Neuron (in vitro differentiated cells): Measurements from ENCODE around the gene LRP1B.

ENCODE experiments used
- H2AFZ ChIP-seq: one replicate; pipeline ENCODE4 v1.6.1; 2013; ENCODE audit warnings: low read depth, mild to moderate bottlenecking, inconsistent platforms, low read length, moderate library complexity
- H3K27me3 ChIP-seq: one replicate; pipeline ENCODE4 v1.6.1; 2013; ENCODE audit warnings: low read length; ENCODE audit not compliant: insufficient read depth
- H3K36me3 ChIP-seq: one replicate; pipeline ENCODE4 v1.6.1; 2013; ENCODE audit warnings: low read length; ENCODE audit not compliant: insufficient read depth
- H3K4me1 ChIP-seq: one replicate; pipeline ENCODE4 v1.6.1; 2013; ENCODE audit warnings: low read length; ENCODE audit not compliant: insufficient read depth
- H3K4me3 ChIP-seq: 2 replicates; pipeline ENCODE4 v1.5.1; 2013; ENCODE audit warnings: mild to moderate bottlenecking, low read length, moderate library complexity
- H3K9me3 ChIP-seq: one replicate; pipeline ENCODE4 v1.6.1; 2013; ENCODE audit warnings: low read length

Gene LRP1B

DNA sequence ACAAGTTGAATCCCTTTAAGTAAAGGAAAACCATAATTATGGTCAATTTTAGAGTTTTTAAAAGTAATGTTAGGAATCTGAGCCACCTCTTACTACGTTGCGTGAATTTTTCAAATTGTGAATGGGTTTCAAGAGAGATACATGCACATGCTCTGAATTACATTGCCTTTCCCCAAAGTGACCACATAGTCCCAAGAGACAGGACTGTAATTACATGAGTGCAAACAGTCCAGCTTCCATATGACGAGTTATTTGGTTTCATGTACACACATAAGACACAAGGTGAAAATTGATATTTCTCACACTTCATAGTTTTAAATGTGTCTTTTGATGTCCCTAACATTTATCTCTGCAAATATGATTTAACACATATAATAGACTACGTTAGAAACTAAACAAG lies 850.8 kb downstream of the LRP1B start:
- Histone ChIP-seq H3K9me3 (no peaks in the 10 kb centered on the region), H2AFZ (no peak overlapping the region), H3K4me1 (no peaks in the 10 kb centered on the region), H3K4me3 (no peak overlapping the region), H3K36me3 (no peaks in the 10 kb centered on the region), H3K27me3 (no peaks in the 10 kb centered on the region)

DNA sequence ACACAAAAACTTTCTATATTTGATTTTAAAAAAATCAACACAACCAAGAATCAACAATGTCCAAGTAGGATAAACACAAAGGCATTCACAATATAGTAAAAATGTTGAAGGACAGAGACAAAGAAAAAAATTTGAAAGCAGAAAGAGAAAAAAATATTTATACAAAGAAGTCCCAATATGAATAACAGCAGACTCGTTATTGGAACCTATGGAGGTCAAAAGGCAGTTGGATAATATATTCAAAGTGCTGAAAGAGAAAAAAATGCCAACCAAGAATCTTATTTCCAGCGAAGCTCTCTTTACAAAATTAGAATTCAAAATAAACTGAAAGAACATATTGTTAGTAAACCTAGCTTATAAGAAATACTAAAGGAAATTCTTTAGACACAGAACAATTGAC lies 859.5 kb downstream of the LRP1B start:
- H3K36me3 ChIP-seq: no peaks in the 10 kb centered on the region
- no peak overlapping the region for H2AFZ ChIP-seq
- H3K4me1 ChIP-seq: no peaks in the 10 kb centered on the region
- no peaks in the 10 kb centered on the region for H3K9me3 ChIP-seq
- H3K4me3 ChIP-seq: no peak overlapping the region
- no peaks in the 10 kb centered on the region for H3K27me3 ChIP-seq

DNA sequence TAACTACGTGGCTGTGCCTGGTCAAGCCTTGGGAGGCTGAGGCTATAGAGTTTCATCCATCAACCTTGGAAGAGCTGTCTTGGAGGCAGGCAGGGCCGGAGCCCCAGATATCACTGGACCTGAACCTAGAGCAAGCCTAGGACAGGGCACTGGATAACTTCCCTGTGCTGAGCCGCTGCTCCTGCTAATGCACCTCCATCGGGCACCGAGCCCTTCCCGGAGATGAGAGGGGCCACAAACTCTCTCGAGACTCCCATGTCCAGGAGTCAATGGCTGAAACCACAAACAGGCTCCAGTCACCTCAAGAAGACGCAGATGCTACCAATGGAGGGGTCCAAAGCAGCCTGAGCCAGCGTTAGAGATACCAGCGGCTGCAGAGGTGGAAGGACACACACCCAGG lies 866.0 kb downstream of the LRP1B start:
- H3K36me3 ChIP-seq: no peaks in the 10 kb centered on the region
- no peak overlapping the region for H2AFZ ChIP-seq
- H3K27me3 ChIP-seq: no peaks in the 10 kb centered on the region
- peaks cover 5% of the 10 kb centered on the region for H3K4me1 ChIP-seq
- H3K4me3 ChIP-seq: no peak overlapping the region
- no peaks in the 10 kb centered on the region for H3K9me3 ChIP-seq

DNA sequence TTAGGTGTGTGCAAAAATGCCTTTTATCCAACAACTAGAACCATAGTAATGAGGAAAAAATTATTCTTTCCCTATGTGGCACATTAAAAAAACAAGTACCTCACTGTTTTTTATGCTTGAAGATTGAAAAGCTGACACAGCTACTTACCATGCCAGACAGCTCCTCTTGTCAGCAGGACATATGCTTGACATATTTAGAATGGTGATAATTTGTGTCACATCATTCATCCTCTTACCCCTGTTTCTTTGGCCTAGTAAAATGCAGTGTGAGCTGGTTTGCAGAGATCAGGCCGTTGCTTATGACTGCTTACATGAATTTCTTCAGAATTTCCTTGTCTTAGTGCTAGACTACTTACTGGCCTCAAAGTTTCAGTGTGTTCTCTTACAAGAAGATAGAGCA lies 869.9 kb downstream of the LRP1B start:
- Histone ChIP-seq H3K36me3 (no peaks in the 10 kb centered on the region), H3K9me3 (no peaks in the 10 kb centered on the region), H3K27me3 (no peaks in the 10 kb centered on the region), H3K4me3 (no peak overlapping the region), H3K4me1 (peaks cover 5% of the 10 kb centered on the region), H2AFZ (no peak overlapping the region)

DNA sequence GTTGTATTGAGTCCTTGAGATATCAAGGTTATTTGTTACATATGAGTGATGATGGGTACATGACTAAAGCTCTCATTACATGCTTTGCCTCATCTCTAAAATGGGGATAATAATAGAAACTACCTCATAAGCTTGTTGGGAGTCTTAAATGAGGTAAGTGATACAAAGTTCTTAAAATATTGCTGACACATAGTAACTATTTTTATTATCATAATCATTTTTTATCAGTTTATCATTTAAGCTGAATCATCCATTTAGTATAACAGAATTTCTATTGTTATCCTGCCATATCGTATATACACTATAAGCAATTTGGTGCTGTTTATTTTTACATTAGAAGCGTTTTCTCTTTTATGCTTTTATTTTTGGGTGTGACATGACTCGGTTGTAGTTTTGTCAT lies 871.1 kb downstream of the LRP1B start:
- H2AFZ ChIP-seq: no peak overlapping the region
- H3K27me3 ChIP-seq: no peaks in the 10 kb centered on the region
- no peaks in the 10 kb centered on the region for H3K9me3 ChIP-seq
- no peak overlapping the region for H3K4me3 ChIP-seq
- no peaks in the 10 kb centered on the region for H3K36me3 ChIP-seq
- H3K4me1 ChIP-seq: peaks cover 5% of the 10 kb centered on the region

DNA sequence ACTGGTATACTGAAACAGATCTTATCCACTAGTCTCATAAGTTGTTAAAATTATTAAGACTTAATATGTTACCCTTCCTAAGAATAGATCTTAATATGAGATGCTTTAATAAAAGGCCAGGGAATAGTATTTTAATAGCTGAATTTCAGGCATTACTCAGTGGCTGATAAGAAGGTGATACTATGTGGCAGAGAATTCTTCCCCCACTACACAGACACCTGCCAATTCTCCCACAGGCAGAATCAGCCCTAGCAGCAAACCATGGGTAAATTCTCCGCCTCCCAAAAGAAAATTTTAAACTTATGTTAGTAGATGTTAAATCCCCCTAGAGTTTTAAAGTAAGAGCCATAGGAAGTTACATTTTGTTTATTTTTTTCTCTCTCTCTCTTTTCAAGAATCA lies 888.8 kb downstream of the LRP1B start:
- Histone ChIP-seq H3K9me3 (no peaks in the 10 kb centered on the region), H3K4me1 (no peaks in the 10 kb centered on the region), H3K27me3 (no peaks in the 10 kb centered on the region), H3K36me3 (no peaks in the 10 kb centered on the region), H2AFZ (no peak overlapping the region), H3K4me3 (no peak overlapping the region)

DNA sequence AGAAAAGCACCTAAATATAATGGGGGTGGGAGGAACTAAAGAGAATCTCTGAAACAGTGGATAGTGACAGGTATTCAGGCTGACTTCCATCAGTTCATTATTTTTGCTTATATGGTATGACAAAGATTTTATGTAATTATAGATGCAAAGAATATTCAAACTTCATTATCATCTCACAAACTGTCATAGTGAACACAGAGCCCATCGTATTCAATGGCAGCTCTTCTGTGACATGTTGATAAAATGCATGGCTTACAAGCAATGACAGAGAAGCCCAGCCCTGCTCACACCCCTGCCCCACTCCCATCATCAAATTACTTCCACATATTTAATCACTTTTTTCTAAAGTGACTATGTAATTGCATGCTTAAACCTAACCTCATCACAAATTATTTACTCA lies 904.3 kb downstream of the LRP1B start:
- no peaks in the 10 kb centered on the region for H3K27me3 ChIP-seq

DNA sequence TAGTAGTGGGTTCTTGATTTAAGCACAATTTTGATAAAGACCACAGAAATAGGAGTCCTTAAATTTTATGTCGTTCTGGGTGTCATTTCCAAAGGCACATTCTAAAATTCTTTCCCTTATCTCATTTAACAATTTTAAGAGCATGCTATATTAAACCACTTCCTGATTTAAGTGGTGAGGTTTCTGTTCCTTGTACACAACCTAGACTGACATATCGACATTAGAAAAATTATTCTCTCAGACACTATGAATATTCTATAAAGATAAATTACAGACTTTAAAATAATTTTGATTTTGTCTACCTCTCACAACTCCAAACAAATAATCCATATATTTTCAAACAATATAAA lies 923.8 kb downstream of the LRP1B start:
- Histone ChIP-seq H3K27me3 (no peaks in the 10 kb centered on the region), H2AFZ (no peak overlapping the region), H3K36me3 (no peaks in the 10 kb centered on the region), H3K4me1 (no peaks in the 10 kb centered on the region), H3K4me3 (no peak overlapping the region), H3K9me3 (no peaks in the 10 kb centered on the region)

More for the DNA sequence above, 904.3 kb downstream of the LRP1B start:
- H3K9me3 ChIP-seq: no peaks in the 10 kb centered on the region
- no peaks in the 10 kb centered on the region for H3K36me3 ChIP-seq
- H3K4me1 ChIP-seq: no peaks in the 10 kb centered on the region
- H2AFZ ChIP-seq: no peak overlapping the region
- no peak overlapping the region for H3K4me3 ChIP-seq

DNA sequence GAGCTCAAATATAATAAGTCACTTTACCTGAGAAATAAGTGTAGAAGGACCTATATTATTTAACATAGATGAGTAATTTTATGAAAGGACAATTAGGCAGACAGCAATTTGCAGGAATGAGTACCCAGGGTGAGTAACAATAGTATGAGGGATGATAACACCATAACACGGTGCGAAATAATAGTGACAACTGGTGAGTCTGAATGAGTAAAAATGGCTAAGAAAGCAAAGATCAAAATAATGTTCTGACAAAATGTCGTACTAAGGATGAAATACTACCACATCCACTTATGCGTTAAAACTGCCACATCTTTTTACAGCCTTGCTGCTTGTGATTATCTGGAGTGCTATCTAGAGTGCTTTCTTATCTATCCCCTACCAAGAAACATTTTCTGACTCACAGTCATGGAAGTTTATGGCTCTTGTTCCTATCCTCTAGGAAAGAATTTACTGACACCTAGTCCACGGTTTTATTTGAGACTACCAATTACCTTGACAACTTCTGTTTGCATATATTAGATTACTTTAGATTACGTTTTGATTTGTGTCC lies 929.7 kb downstream of the LRP1B start:
- Histone ChIP-seq H3K4me3 (no peak overlapping the region), H3K27me3 (no peaks in the 10 kb centered on the region), H2AFZ (no peak overlapping the region), H3K36me3 (no peaks in the 10 kb centered on the region), H3K9me3 (no peaks in the 10 kb centered on the region), H3K4me1 (no peaks in the 10 kb centered on the region)

DNA sequence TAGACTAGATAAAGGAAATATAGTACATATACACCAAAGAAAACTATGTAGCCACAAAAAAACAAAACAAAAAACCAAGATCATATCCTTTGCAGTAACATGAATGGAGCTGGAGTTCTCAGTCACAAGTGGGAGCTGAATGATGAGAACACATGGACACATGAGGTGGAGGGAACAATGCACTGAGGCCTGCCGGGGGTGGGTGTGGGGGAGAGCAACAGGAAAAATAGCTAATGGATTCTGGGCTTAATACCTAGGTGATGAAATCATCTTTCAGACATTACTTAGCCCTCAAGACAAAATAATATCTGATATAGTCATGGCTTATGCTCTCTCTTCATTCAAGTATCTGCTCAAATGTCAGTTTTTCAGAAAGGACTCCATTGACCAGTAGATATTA lies 930.6 kb downstream of the LRP1B start:
- Histone ChIP-seq H2AFZ (no peak overlapping the region), H3K4me3 (no peak overlapping the region), H3K36me3 (no peaks in the 10 kb centered on the region), H3K9me3 (no peaks in the 10 kb centered on the region), H3K4me1 (no peaks in the 10 kb centered on the region), H3K27me3 (no peaks in the 10 kb centered on the region)

DNA sequence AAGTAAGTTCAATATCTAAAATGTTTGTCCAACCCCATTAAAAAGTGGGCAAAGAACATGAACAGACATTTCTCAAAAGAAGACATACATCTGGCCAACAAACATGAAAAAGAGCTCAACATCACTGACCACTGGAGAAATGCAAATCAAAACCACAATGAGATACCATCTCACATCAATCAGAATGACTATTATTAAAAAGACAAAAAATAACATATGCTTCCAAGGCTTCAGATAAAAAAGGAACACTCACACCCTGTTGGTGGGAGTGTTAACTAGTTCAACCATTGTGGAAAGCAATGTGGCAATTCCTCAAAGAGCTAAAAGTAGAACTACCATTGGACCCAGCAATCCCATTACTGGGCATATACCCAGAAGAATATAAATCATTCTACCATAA lies 931.1 kb downstream of the LRP1B start:
- Histone ChIP-seq H3K27me3 (no peaks in the 10 kb centered on the region), H3K9me3 (no peaks in the 10 kb centered on the region), H3K4me3 (no peak overlapping the region), H3K4me1 (no peaks in the 10 kb centered on the region), H2AFZ (no peak overlapping the region), H3K36me3 (no peaks in the 10 kb centered on the region)

DNA sequence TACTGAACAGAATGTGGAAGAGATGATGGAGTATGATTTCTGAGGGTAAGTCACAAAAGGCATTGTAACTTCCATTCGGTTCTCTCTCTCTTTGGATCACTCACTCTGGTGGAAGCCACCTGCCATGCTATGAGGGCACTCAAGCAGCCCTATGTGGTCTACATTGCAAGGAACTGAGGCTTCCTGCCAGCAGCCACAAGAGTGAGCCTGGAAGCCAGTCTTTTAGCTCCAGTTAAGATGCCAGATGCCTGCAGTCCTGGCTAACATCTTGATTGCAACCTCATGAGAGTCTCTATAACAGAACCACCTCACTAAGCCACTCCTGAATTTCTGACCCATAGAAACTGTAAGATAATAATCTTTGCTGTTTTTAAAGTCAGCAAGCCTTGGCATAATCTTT lies 935.7 kb downstream of the LRP1B start:
- H3K9me3 ChIP-seq: no peaks in the 10 kb centered on the region
- H3K4me3 ChIP-seq: no peak overlapping the region
- H3K4me1 ChIP-seq: peaks cover 17% of the 10 kb centered on the region
- H3K27me3 ChIP-seq: no peaks in the 10 kb centered on the region
- no peaks in the 10 kb centered on the region for H3K36me3 ChIP-seq
- H2AFZ ChIP-seq: no peak overlapping the region

DNA sequence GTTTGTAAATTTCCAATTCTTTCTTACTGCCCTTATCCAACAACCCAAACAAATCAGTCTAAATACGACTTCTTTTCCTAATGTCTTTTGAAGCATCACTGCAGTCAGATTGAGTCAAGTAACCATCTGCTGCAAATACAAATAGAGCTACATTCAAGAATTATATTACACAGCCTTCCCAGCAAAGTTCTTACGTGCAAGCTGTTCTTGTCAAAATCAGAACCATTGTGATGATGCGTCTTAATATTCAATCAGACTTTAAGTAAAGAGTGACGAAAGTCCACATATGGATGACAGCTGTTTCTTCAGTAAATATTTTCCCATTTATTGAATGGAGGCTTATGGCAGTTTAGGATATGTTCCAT lies 943.8 kb downstream of the LRP1B start:
- peaks cover 28% of the 10 kb centered on the region for H3K4me1 ChIP-seq
- no peak overlapping the region for H3K4me3 ChIP-seq
- H3K9me3 ChIP-seq: no peaks in the 10 kb centered on the region
- no peaks in the 10 kb centered on the region for H3K27me3 ChIP-seq
- peak overlapping the region; percentile 8 for H2AFZ ChIP-seq
- no peaks in the 10 kb centered on the region for H3K36me3 ChIP-seq

DNA sequence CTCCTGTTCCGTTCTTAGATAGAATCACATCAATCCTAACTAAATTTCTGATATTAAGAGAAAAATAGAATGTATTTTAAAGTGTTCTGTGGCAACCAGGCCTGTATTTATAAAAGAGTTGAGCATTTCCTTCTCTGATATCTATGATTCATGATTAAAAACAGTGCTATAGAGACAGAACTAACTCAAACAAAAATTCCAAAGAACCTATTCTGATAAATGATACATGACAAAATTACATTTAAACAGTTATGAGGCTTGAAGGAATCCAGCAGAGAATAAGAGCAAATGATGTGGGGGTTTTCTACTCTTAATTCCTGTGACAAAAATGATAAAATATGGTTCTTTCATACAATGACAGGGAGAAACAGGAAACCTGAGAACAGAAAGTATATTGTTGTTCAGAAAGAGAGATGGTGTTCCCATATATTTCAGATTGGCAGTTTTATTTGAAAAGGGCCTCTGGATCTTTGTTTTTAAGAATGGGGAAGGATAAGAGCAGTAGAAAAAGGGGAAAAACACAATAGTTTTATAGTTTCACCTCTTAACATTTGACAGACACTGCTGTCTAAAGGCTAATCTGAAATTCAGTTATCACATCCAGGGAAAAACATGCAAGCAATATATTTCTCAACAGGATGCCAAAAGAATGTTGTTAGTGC lies 944.3 kb downstream of the LRP1B start:
- H3K9me3 ChIP-seq: no peaks in the 10 kb centered on the region
- peaks cover 23% of the 10 kb centered on the region for H3K4me1 ChIP-seq
- H3K27me3 ChIP-seq: no peaks in the 10 kb centered on the region
- H2AFZ ChIP-seq: peak overlapping the region; percentile 8
- H3K4me3 ChIP-seq: no peak overlapping the region
- H3K36me3 ChIP-seq: no peaks in the 10 kb centered on the region
